ENCODE results near the gene DMBT1. TPM values are rescaled to one million over a fixed set of nuclear protein-coding genes. Genes with fewer than 3 reads are reported as not detected.

DMBT1 gene
- total RNA-seq, 1 donor from 2014 or later, result 0.49 TPM

DNA sequence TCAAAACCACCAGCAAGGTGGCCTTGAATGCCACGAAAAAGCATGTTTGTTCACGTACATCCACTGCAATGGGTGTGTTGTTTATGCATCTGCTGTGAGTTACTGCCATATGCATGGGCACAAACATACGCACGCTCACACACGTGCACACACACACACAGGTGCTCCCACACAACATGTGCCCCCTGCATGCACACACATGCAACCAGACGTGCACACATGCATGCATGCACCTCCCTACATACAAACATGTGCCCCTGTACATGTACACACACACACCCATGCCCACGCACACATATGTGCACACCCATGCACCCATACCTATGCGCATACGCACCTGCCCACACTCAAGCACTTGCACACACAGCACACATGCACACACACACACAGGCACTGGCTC, 10.1 kb upstream of the DMBT1 start:
- H3K27ac Mint-ChIP-seq (ENCODE audit: unreplicated experiment), result no peak overlapping the region
- H3K4me1 Mint-ChIP-seq (ENCODE audit: unreplicated experiment), result no peaks in the 10 kb centered on the region
- DNase-seq (ENCODE audit: low spot score), result no peak
- TF ChIP-seq, protein P1, sequence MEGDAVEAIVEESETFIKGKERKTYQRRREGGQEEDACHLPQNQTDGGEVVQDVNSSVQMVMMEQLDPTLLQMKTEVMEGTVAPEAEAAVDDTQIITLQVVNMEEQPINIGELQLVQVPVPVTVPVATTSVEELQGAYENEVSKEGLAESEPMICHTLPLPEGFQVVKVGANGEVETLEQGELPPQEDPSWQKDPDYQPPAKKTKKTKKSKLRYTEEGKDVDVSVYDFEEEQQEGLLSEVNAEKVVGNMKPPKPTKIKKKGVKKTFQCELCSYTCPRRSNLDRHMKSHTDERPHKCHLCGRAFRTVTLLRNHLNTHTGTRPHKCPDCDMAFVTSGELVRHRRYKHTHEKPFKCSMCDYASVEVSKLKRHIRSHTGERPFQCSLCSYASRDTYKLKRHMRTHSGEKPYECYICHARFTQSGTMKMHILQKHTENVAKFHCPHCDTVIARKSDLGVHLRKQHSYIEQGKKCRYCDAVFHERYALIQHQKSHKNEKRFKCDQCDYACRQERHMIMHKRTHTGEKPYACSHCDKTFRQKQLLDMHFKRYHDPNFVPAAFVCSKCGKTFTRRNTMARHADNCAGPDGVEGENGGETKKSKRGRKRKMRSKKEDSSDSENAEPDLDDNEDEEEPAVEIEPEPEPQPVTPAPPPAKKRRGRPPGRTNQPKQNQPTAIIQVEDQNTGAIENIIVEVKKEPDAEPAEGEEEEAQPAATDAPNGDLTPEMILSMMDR (IDR thresholded peaks at IDR 0.05; ENCODE audit: unreplicated experiment), result no peak
- H3K27me3 Mint-ChIP-seq (ENCODE audit: unreplicated experiment), result no peaks in the 10 kb centered on the region
- H3K4me3 Mint-ChIP-seq (ENCODE audit: unreplicated experiment), result no peak overlapping the region
- no peaks in the 10 kb centered on the region for H3K9me3 Mint-ChIP-seq (ENCODE audit: unreplicated experiment)
- no peaks in the 10 kb centered on the region for H3K36me3 Mint-ChIP-seq (ENCODE audit: low read depth, unreplicated experiment)

- Mint-ChIP-seq H3K9me3 (ENCODE audit: unreplicated experiment) (no peaks in the 10 kb centered on the region), H3K27me3 (ENCODE audit: unreplicated experiment) (no peaks in the 10 kb centered on the region), H3K4me3 (ENCODE audit: unreplicated experiment) (no peak overlapping the region), H3K27ac (ENCODE audit: unreplicated experiment) (no peak overlapping the region), H3K4me1 (ENCODE audit: unreplicated experiment) (peaks cover under 1% of the 10 kb centered on the region), H3K36me3 (ENCODE audit: low read depth, unreplicated experiment) (peaks cover under 1% of the 10 kb centered on the region)
- DNase-seq (ENCODE audit: low spot score), result no peak
- TF ChIP-seq, protein P1 (IDR thresholded peaks at IDR 0.05; ENCODE audit: unreplicated experiment), result no peak
Measured at GRCh38 chr10:122550983-122551382, 9.6 kb upstream of the DMBT1 start.

GRCh38 chr10:122551450-122551849, 9.1 kb upstream of the DMBT1 start:
- no peak for DNase-seq (ENCODE audit: low spot score)
- Mint-ChIP-seq H3K27me3 (ENCODE audit: unreplicated experiment) (no peaks in the 10 kb centered on the region), H3K27ac (ENCODE audit: unreplicated experiment) (no peak overlapping the region)

DNA sequence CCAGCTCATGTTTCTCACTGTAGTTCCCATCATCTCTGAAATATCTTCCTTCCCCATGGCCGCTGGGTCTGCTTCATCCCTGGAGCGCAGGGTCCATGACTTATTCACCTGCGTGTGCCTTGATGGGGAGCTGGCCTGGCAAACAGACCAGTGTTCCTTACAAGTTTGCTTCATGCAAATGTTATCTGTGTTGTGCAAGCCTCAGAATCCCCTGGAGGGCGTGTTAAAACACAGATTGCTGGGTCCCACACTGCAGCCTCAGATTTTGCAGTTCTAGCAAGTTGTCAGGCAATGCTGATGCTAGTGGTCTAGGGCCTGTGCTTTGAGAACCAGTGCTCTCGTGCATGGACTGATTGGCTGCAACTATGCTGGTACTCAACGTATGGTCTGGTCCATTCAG, 7.2 kb upstream of the DMBT1 start:
- Mint-ChIP-seq H3K4me1 (ENCODE audit: unreplicated experiment) (peaks cover 4% of the 10 kb centered on the region), H3K27ac (ENCODE audit: unreplicated experiment) (no peak overlapping the region), H3K27me3 (ENCODE audit: unreplicated experiment) (no peaks in the 10 kb centered on the region), H3K36me3 (ENCODE audit: low read depth, unreplicated experiment) (peaks cover 3% of the 10 kb centered on the region), H3K9me3 (ENCODE audit: unreplicated experiment) (no peaks in the 10 kb centered on the region), H3K4me3 (ENCODE audit: unreplicated experiment) (no peak overlapping the region)
- no peak for DNase-seq (ENCODE audit: low spot score)
- TF ChIP-seq, protein P1 (IDR thresholded peaks at IDR 0.05; ENCODE audit: unreplicated experiment), result no peak

More at GRCh38 chr10:122551450-122551849, 9.1 kb upstream of the DMBT1 start:
- Mint-ChIP-seq H3K4me3 (ENCODE audit: unreplicated experiment) (no peak overlapping the region), H3K9me3 (ENCODE audit: unreplicated experiment) (no peaks in the 10 kb centered on the region), H3K36me3 (ENCODE audit: low read depth, unreplicated experiment) (peaks cover 3% of the 10 kb centered on the region), H3K4me1 (ENCODE audit: unreplicated experiment) (peaks cover 2% of the 10 kb centered on the region)
- TF ChIP-seq, protein P1 (IDR thresholded peaks at IDR 0.05; ENCODE audit: unreplicated experiment), result no peak

DNA sequence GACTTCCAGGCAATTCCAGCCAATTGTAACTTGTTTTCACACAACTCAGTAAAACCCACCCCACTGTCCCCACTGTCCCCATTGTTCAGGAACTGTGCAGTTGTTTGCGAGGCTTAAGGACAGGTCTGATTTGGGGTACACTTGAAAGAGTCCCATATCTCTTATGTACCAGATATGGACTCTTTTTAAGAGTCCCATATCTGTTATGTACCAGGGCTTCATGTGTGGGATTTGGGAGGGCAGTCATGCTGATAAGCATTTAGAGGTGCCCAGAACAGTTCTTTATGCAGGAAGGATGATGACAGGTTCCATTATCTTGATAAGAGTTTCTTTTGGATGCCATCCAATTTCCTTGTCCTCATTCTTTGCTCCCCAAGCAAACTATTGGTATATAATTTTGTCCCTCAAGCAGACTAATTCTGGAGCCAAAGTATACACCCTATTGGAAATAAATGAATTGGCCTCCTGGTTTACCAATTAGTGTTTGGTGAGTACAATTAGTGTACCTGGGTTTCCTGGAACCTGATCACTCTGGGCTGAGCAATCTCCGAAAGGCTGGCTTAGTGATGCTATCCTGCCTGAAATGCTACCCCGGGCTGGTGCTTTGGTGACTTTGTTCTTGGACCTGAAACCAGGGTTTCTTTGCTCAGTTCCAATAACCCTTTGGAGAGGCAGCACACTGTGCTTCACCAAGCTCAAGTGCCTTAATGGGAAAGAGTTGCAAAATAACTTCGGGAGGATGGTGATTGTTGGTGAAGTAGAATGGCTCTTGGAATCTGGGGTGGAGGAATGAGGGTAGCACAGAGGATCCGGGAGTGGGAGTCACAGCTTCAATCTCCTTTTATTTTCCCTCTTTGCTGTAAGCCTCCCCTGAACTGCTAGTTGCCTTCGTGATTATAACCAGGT, 6.2 kb upstream of the DMBT1 start:
- Mint-ChIP-seq H3K27ac (ENCODE audit: unreplicated experiment) (no peak overlapping the region), H3K36me3 (ENCODE audit: low read depth, unreplicated experiment) (peaks cover 3% of the 10 kb centered on the region), H3K4me1 (ENCODE audit: unreplicated experiment) (peaks cover 13% of the 10 kb centered on the region), H3K9me3 (ENCODE audit: unreplicated experiment) (no peaks in the 10 kb centered on the region), H3K4me3 (ENCODE audit: unreplicated experiment) (no peak overlapping the region), H3K27me3 (ENCODE audit: unreplicated experiment) (peaks cover 3% of the 10 kb centered on the region)
- TF ChIP-seq, protein P1 (IDR thresholded peaks at IDR 0.05; ENCODE audit: unreplicated experiment), result no peak
- DNase-seq (ENCODE audit: low spot score), result no peak

All from endothelial cell (in vitro differentiated cells).